Common myeloid progenitor, CD34-positive (primary cell): ENCODE measurements around the gene PHLDB2.
A peak's percentile ranks its signal among the peaks of the same experiment; 100 is the strongest.

Experiments
- CTCF ChIA-PET: fragments of 350-600 bp; sonication (Branson Sonifier 250); formaldehyde crosslinking; loops from one replicate; lab custom pipeline; 2021; ENCODE audit warnings: antibody characterized with exemption; lab: Charles Lee
- POLR2A ChIA-PET: fragments of 350-600 bp; sonication (Branson Sonifier 250); formaldehyde crosslinking; loops from one replicate; lab custom pipeline; 2021; ENCODE audit warnings: antibody characterized with exemption; lab: Charles Lee
- DNase-seq, 3 donors: peaks; one replicate each; pipeline versions ENCODE4 v3.0.0 to v3.0.0-alpha.2; 2013
- H3K27ac ChIP-seq, 2 experiments: 1 replicate in 1 of 2; 2 replicates in 1 of 2; pipeline ENCODE4 v1.7.0; 2013; ENCODE audit warnings: inconsistent platforms in 2 of 2, low read length in 2 of 2, mild to moderate bottlenecking in 2 of 2, low read depth in 1 of 2, moderate library complexity in 1 of 2; ENCODE audit not compliant: severe bottlenecking in 2 of 2, insufficient read depth in 1 of 2, poor library complexity in 1 of 2
- H3K27me3 ChIP-seq, 5 experiments: replicated peaks in 2 of 5; 1 replicate in 3 of 5; 2 replicates in 2 of 5; pipeline versions ENCODE4 v1.6.1 to v1.7.0; 2013; ENCODE audit warnings: low read length in 4 of 5, mild to moderate bottlenecking in 2 of 5, moderate library complexity in 2 of 5, inconsistent platforms in 1 of 5; ENCODE audit not compliant: insufficient read depth in 5 of 5, control insufficient read depth in 4 of 5
- H3K36me3 ChIP-seq, 4 experiments: 1 replicate in 2 of 4; 2 replicates in 2 of 4; pipeline versions ENCODE4 v1.6.1 to v1.7.0; 2013; ENCODE audit warnings: low read length in 3 of 4, control low read depth in 1 of 4, mild to moderate bottlenecking in 1 of 4; ENCODE audit not compliant: control insufficient read depth in 4 of 4, insufficient read depth in 4 of 4
- H3K4me1 ChIP-seq, 4 experiments: 1 replicate in 3 of 4; 2 replicates in 1 of 4; pipeline versions ENCODE4 v1.6.1 to v1.7.1; 2013; ENCODE audit warnings: low read length in 3 of 4, mild to moderate bottlenecking in 3 of 4, control low read depth in 1 of 4, inconsistent platforms in 1 of 4, moderate library complexity in 1 of 4; ENCODE audit not compliant: control insufficient read depth in 4 of 4, insufficient read depth in 4 of 4; ENCODE audit errors: control extremely low read depth in 1 of 4
- H3K4me3 ChIP-seq, 7 experiments: 1 replicate in 4 of 7; 2 replicates in 3 of 7; pipeline versions ENCODE4 v1.5.1 to v1.7.0; 2013; ENCODE audit warnings: mild to moderate bottlenecking in 7 of 7, low read length in 6 of 7, moderate library complexity in 6 of 7, inconsistent platforms in 2 of 7, low read depth in 2 of 7, control low read depth in 1 of 7; ENCODE audit not compliant: insufficient read depth in 4 of 7, control insufficient read depth in 1 of 7; ENCODE audit errors: extremely low read depth in 1 of 7
- H3K9me3 ChIP-seq, 5 experiments: 1 replicate in 4 of 5; 2 replicates in 1 of 5; pipeline versions ENCODE4 v1.6.1 to v1.7.1; 2013; ENCODE audit warnings: low read length in 4 of 5, mild to moderate bottlenecking in 2 of 5, inconsistent platforms in 1 of 5, low read depth in 1 of 5, moderate library complexity in 1 of 5; ENCODE audit not compliant: control insufficient read depth in 4 of 5, insufficient read depth in 2 of 5; ENCODE audit errors: control extremely low read depth in 1 of 5
- WGBS: methylation state at CpG from one replicate; pipeline ENCODE4 v1.1.5; 2013; ENCODE audit not compliant: insufficient coverage; 5-methylcytosine and 5-hydroxymethylcytosine counted together

The PHLDB2 gene

DNA sequence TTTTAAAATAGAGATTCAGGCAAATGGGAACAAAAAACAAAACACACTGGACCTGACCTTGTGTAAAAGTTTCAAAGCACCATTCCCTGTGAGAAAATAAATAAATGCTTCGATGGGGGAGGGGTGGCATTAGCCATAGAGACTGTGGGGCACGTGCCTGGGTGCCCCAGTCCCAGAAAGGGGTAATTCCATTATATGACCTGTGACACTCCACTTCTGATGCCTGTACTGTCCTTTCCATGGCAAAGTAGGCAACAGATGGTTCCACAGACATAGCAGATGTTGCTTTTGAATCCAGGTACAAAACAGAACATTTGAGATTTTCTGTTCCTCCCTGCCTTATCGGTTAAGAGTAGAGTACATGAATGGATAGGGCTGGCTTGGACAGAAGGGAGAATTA, 3.9 kb downstream of the PHLDB2 start:
- Histone ChIP-seq H3K36me3 (no peaks in the 10 kb centered on the region), H3K9me3 (no peaks in the 10 kb centered on the region), H3K27me3 (peaks cover 0 to 10% (median 3%) of the 10 kb centered on the region in 5 experiments), H3K4me3 (no peak overlapping the region), H3K4me1 (peaks cover 7 to 26% (median 21%) of the 10 kb centered on the region in 4 experiments), H3K27ac (no peak overlapping the region)
- DNase-seq, result no peak
- 91% methylated on average over 3 of the region's 3 CpGs for WGBS
- ChIA-PET POLR2A (interaction anchor here (0.6 kb wide), 1 partner anchor 48 kb away, joined by 3 read pairs; no protein-coding TSS in a partner anchor), CTCF (interaction anchor here (1.2 to 1.6 kb wide), 2 partner anchors 145 to 192 kb away, joined by 3 read pairs; no protein-coding TSS in a partner anchor)

DNA sequence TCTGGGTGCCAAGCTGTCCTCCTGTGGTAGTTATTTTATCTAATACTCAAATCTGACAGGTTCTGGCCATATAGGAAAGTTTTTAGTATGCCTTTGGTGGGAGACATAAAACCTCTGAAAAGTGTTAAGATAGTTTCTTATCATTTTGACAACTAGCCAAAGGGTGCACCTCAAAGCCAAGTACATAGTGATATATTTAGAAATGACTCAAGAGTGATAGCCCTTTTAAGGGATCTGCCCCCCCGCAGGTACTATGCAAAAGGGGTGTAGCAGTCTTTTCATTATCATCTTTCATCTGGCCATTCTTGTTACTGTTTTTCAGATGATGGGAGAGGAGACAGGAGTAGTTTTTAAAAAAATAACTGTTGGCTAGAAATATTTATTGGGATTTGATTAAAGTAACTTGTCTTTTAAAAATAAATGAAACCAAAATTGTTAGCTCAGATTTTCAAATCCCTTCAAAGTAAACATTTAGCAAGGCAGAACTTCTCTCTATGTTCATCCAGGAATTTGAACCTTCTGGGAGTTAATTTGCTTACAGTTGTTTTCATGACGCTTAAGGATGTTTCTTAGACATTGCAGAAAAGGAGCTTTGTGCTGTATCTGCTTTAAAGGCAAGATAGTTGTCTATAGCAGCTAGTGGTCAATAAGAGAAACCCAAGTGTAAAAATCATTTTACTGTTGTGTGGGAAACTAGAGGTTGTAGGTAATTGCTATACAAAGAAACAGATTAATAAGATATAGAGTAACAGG, 5.1 kb downstream of the PHLDB2 start:
- Histone ChIP-seq H3K4me3 (no peak overlapping the region), H3K4me1 (peaks cover 5 to 21% (median 17%) of the 10 kb centered on the region in 4 experiments), H3K9me3 (no peaks in the 10 kb centered on the region), H3K36me3 (no peaks in the 10 kb centered on the region), H3K27me3 (peaks cover 0 to 1% (median 0%) of the 10 kb centered on the region in 5 experiments), H3K27ac (no peak overlapping the region)
- CTCF ChIA-PET, result interaction anchor here (0.8 to 1.9 kb wide), 7 partner anchors 10 to 193 kb away, joined by 3 to 14 read pairs (median 3); no protein-coding TSS in a partner anchor
- DNase-seq, result no peak
- no CpG with 5 or more reads among the region's 2 CpGs for WGBS
- POLR2A ChIA-PET, result no interaction called here

DNA sequence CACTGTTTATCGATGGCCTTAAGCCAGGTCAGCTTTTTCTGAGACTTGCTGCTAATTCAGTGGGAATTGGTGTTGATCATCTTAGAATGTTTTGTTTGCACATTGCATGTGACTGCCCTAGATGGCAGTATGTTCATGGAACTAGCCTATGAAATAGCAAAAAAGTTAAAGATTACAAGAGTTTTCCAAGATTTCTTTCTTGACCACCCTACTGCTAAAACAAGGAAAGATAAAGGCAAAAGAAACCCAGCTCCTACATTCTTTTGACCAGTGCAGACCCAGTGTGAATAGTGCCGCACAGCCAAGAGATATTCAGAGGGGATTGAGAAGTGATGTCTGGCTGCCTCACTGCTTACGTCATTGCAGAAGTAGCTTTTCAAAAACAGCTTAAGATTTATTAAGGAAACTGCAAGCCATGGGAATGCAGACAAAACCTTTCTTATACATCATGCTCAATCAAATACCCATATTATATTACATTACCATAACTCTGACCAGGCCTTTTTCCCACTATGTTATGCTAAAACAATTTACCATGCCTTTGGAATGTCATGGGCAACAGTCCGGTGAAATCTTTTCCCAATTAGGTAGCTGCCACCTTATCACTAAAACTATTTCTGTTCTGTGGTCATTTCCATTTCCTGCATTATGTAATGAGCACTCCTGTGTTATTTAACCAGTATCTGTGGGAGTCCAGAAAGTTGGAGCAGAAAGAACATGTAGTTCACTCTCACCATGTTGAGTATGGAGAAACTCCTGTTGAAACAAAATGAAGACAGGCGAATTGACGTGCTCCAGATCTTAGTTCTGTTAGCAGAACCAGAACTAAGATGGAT, 6.0 kb downstream of the PHLDB2 start:
- no peak overlapping the region for H3K27ac ChIP-seq
- peaks cover 5 to 15% (median 10%) of the 10 kb centered on the region in 4 experiments for H3K4me1 ChIP-seq
- no peaks in the 10 kb centered on the region for H3K36me3 ChIP-seq
- H3K9me3 ChIP-seq, result no peaks in the 10 kb centered on the region
- 70% methylated on average over 5 of the region's 6 CpGs for whole genome bisulfite sequencing
- peak in 2 of 3 donors; percentile 40 to 46 for DNase-seq
- ChIA-PET CTCF (interaction anchor here (0.8 to 1.9 kb wide), 6 partner anchors 9 to 149 kb away, joined by 3 to 14 read pairs (median 4); no protein-coding TSS in a partner anchor), POLR2A (no interaction called here)
- H3K4me3 ChIP-seq, result no peak overlapping the region
- no peaks in the 10 kb centered on the region for H3K27me3 ChIP-seq

DNA sequence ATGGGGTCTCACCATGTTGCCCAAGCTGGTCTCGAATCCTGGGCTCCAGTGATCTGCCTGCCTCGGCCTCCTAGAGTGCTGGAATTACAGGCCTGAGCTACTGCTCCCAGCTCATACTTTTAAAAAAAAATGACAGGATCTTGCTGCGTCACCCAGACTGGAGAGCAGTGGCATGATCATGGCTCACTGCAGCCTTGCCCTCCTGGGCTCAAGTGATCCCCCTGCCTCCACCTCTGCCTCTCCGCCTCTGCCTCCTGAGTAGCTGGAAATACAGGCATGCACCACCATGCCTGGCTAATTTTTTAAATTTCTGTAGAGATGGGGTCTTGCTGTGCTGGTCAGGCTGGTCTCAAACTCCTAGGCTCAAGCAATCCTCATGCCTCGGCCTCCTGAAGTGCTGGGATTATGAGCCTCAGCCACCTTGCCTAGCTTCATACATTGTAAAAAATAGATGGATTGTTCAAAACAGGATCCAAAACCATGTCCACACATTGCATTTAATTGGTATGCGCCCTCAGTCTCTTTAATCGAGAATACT, 8.9 kb downstream of the PHLDB2 start:
- Histone ChIP-seq H3K4me1 (peaks cover 0 to 9% (median 5%) of the 10 kb centered on the region in 4 experiments), H3K36me3 (no peaks in the 10 kb centered on the region), H3K9me3 (no peaks in the 10 kb centered on the region), H3K4me3 (no peak overlapping the region), H3K27ac (no peak overlapping the region), H3K27me3 (no peaks in the 10 kb centered on the region)
- ChIA-PET POLR2A (no interaction called here), CTCF (interaction anchor here (1.7 kb wide), 1 partner anchor 151 kb away, joined by 4 read pairs; no protein-coding TSS in a partner anchor)
- WGBS, result 97% methylated on average over 5 of the region's 7 CpGs
- DNase-seq, result no peak

DNA sequence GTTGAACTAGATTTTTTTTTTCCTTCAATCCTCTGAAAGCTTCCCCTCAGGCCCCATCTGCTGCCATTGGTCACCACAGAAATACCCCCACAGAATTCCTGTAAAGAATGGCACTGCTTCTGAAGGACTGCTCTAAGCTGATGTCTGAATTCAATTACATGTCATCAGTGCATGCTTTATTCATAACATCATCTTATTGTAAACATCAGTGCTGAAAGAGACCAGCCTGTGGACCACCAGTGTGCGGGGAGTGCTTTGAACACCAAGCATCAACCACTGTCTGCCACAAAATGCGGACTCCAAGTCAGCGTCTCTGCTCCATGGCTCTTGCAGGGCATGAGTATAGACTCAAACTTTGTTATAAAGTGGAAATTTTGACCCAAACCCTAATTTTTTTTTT, 11.6 kb downstream of the PHLDB2 start:
- Histone ChIP-seq H3K27ac (no peak overlapping the region), H3K4me3 (no peak overlapping the region), H3K36me3 (no peaks in the 10 kb centered on the region), H3K4me1 (peaks cover 0 to 2% (median 0%) of the 10 kb centered on the region in 4 experiments), H3K27me3 (no peaks in the 10 kb centered on the region), H3K9me3 (no peaks in the 10 kb centered on the region)
- POLR2A ChIA-PET, result no interaction called here
- 100% methylated on average over 3 of the region's 3 CpGs for WGBS
- CTCF ChIA-PET, result interaction anchor here (1.1 to 1.4 kb wide), 4 partner anchors 10 to 156 kb away, joined by 4 to 5 read pairs (median 4); no protein-coding TSS in a partner anchor
- DNase-seq, result no peak

DNA sequence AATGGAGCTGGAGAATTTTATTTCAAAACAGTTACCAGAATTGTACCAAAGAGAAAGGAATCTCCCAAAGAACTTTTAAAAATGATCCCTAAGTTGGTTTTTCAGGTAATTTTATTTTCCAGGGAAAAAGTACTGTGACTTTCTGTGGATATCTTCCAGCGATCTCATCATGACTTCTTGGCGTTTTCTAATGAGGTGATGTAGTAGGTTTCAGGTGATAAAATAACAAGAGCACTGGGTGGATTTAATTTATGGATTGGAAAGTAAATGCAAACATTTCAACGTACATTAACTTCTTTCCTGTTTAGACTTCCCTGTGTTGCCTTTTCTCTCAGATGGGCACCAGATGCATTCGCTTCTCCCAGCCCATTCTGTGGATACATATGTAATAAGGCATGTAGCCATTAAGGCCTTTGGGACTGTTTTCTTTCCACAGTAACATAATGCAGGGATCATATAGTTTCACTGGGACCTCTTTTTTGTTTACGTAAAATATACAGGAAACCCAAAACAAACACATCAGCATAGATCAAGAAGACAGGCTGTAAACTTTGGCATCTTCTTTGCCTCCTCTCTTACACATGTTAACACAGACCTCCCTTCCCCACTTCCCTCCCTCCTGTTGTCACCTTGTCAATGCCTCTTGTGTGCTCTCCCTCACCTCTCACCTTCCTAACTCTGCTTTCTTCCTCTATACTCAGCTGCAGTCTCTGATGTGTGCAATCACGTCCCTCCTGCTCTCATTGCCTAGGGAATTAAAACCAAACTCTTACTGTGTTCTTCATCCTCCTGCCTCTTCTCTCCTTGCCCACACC, 13.0 kb downstream of the PHLDB2 start:
- CTCF ChIA-PET, result interaction anchor here (0.8 kb wide), 1 partner anchor 459 kb away, joined by 3 read pairs; no protein-coding TSS in a partner anchor
- POLR2A ChIA-PET, result no interaction called here

More for the DNA sequence above, 13.0 kb downstream of the PHLDB2 start:
- Histone ChIP-seq H3K9me3 (no peaks in the 10 kb centered on the region), H3K27ac (no peak overlapping the region), H3K4me1 (no peaks in the 10 kb centered on the region), H3K4me3 (no peak overlapping the region), H3K27me3 (no peaks in the 10 kb centered on the region), H3K36me3 (no peaks in the 10 kb centered on the region)
- no peak for DNase-seq
- 100% methylated on average over 5 of the region's 6 CpGs for WGBS
